Occipital lobe (tissue), 2 donors: ENCODE measurements around the gene EIF1. TPM values are rescaled to one million over a fixed set of nuclear protein-coding genes. Genes with fewer than 3 reads are reported as not detected.
"Not testable (repeated sequence)": the region's sequence is repeated elsewhere in the genome, so short reads cannot be mapped to it uniquely, and the experiment has no call there.

Experiments
- DNase-seq: peaks from one replicate; lab custom pipeline; 2025; lab: John Stamatoyannopoulos, UW
- total RNA-seq: library from RNA; depleted of rRNA; stranded (reverse); fragments of >200 nt; gene quantifications from one replicate; pipeline ENCODE4 v1.2.3, GENCODE V29; 2014

EIF1 gene
- total RNA-seq, 1 donor from 2014 or later = 95.5 TPM

GRCh38 chr17:41678411-41678906 lies 10.2 kb upstream of the EIF1 start:
- no peak for DNase-seq

- DNase-seq = no peak
These were observed 9.6 kb upstream of the EIF1 start for GRCh38 chr17:41678907-41679739.

- DNase-seq = no peak
These were observed 8.8 kb upstream of the EIF1 start for GRCh38 chr17:41679740-41680425.

- DNase-seq = peak; percentile 59
These were observed 8.2 kb upstream of the EIF1 start for GRCh38 chr17:41680426-41681040.

- DNase-seq = no peak
These were observed 6.9 kb upstream of the EIF1 start for GRCh38 chr17:41681776-41682175.

GRCh38 chr17:41682631-41683030 lies 6.1 kb upstream of the EIF1 start:
- DNase-seq = no peak

- DNase-seq = no peak
These were observed 5.2 kb upstream of the EIF1 start for GRCh38 chr17:41683441-41684007.

GRCh38 chr17:41684035-41684434 lies 4.7 kb upstream of the EIF1 start:
- no peak for DNase-seq

- not testable (repeated sequence) for DNase-seq
These were observed 2.9 kb upstream of the EIF1 start for GRCh38 chr17:41685753-41686152.

GRCh38 chr17:41686281-41686680 lies 2.4 kb upstream of the EIF1 start:
- no peak for DNase-seq

- DNase-seq = no peak
These were observed 651 bp upstream of the EIF1 start for GRCh38 chr17:41687828-41688640.

GRCh38 chr17:41689497-41690299 lies 1.0 kb downstream of the EIF1 start:
- no peak for DNase-seq

GRCh38 chr17:41690497-41690896 lies 1.8 kb downstream of the EIF1 start:
- no peak for DNase-seq

GRCh38 chr17:41691031-41691777 lies 2.5 kb downstream of the EIF1 start:
- no peak for DNase-seq

- no peak for DNase-seq
These were observed 4.2 kb downstream of the EIF1 start for GRCh38 chr17:41692722-41693521.

GRCh38 chr17:41695134-41695661 lies 6.5 kb downstream of the EIF1 start:
- no peak for DNase-seq

GRCh38 chr17:41695954-41696757 lies 7.5 kb downstream of the EIF1 start:
- DNase-seq = no peak
